ENCODE data around the gene SGMS2. TPM values are rescaled to one million over a fixed set of nuclear protein-coding genes. Genes with fewer than 3 reads are reported as not detected.

The SGMS2 gene
- total and polyA plus RNA-seq, 11 donors, result 2.6 to 117 (median 29.8) TPM

DNA sequence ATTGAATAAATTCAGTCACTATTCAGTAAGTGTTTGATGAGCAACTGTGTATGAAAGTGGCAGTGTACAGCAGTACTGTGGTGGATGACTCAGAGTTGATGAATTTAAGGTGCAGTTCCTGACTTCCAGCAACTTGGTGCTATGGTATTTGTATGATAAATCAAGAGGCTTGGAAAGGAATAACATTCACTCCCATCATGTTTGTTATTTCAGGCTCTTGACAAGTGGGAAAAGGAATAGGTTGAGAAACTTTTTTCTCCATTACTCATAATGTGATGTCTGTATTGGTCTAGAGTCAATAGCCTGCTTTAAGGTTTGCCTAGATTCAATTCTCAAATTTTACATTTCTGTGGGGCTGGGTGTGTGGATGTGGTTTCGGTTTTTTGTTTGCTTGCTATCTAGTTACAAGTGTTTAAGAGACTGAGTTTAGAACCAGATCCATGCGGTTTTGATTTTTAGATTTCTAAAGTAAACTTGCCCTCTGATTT is 71.5 kb downstream of the SGMS2 start:
- Histone ChIP-seq H3K4me1 (peaks cover 0 to 23% (median 8%) of the 10 kb centered on the region in 12 donors), H3K4me3 (no peak overlapping the region), H3K9me3 (no peaks in the 10 kb centered on the region), H3K27me3 (no peaks in the 10 kb centered on the region), H3K36me3 (peaks cover 0 to 10% (median 0%) of the 10 kb centered on the region in 9 donors), H3K27ac (peak overlapping the region in 2 of 12 donors; percentile 21 to 60)
- WGBS, 4 donors, result 81 to 92% (median 90%) methylated on average over 2 of the region's 2 CpGs
- peak in 3 of 4 donors; percentile 62 to 81 (median 71) for ATAC-seq
- TF ChIP-seq, protein P1, sequence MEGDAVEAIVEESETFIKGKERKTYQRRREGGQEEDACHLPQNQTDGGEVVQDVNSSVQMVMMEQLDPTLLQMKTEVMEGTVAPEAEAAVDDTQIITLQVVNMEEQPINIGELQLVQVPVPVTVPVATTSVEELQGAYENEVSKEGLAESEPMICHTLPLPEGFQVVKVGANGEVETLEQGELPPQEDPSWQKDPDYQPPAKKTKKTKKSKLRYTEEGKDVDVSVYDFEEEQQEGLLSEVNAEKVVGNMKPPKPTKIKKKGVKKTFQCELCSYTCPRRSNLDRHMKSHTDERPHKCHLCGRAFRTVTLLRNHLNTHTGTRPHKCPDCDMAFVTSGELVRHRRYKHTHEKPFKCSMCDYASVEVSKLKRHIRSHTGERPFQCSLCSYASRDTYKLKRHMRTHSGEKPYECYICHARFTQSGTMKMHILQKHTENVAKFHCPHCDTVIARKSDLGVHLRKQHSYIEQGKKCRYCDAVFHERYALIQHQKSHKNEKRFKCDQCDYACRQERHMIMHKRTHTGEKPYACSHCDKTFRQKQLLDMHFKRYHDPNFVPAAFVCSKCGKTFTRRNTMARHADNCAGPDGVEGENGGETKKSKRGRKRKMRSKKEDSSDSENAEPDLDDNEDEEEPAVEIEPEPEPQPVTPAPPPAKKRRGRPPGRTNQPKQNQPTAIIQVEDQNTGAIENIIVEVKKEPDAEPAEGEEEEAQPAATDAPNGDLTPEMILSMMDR (IDR thresholded peaks at IDR 0.05), result no peak
- TF ChIP-seq POLR2A (IDR thresholded peaks at IDR 0.05), result no peak
- DNase-seq, result no peak
- intact Hi-C loops (cut with DNase I), result loop anchor here in 6 of 10 donors (5.0 to 10.0 kb wide), 4 partner anchors 34 to 74 kb away; partner anchors contain the start of gene SGMS2 (in 3 of the 6)

GRCh38 chr4:107896646-107897045 is 71.9 kb downstream of the SGMS2 start:
- Histone ChIP-seq H3K27ac (peak overlapping the region in 2 of 12 donors; percentile 21 to 60), H3K9me3 (no peaks in the 10 kb centered on the region), H3K4me1 (peaks cover 0 to 25% (median 8%) of the 10 kb centered on the region in 12 donors), H3K27me3 (no peaks in the 10 kb centered on the region), H3K4me3 (no peak overlapping the region), H3K36me3 (peaks cover 0 to 10% (median 0%) of the 10 kb centered on the region in 9 donors)
- 65 to 73% (median 72%) methylated on average over 1 of the region's 1 CpG for WGBS, 4 donors
- no peak for DNase-seq
- no peak for ATAC-seq
- TF ChIP-seq, protein P1 (IDR thresholded peaks at IDR 0.05), result no peak
- no peak for TF ChIP-seq POLR2A (IDR thresholded peaks at IDR 0.05)
- intact Hi-C loops (cut with DNase I), result loop anchor here in 6 of 10 donors (5.0 to 10.0 kb wide), 4 partner anchors 34 to 74 kb away; partner anchors contain the start of gene SGMS2 (in 3 of the 6)

- no peak for DNase-seq
- TF ChIP-seq, protein P1 (IDR thresholded peaks at IDR 0.05), result no peak
- no peak for TF ChIP-seq POLR2A (IDR thresholded peaks at IDR 0.05)
- Histone ChIP-seq H3K4me3 (no peak overlapping the region), H3K36me3 (peaks cover 0 to 10% (median 0%) of the 10 kb centered on the region in 9 donors), H3K27ac (peak overlapping the region in 1 of 12 donors; percentile 60), H3K4me1 (peaks cover 0 to 29% (median 8%) of the 10 kb centered on the region in 12 donors), H3K9me3 (no peaks in the 10 kb centered on the region), H3K27me3 (no peaks in the 10 kb centered on the region)
- intact Hi-C loops (cut with DNase I), result loop anchor here in 6 of 10 donors (5.0 to 10.0 kb wide), 4 partner anchors 36 to 76 kb away; partner anchors contain the start of gene SGMS2 (in 3 of the 6)
- no peak for ATAC-seq
Observed at GRCh38 chr4:107897823-107898222, 73.1 kb downstream of the SGMS2 start.

DNA sequence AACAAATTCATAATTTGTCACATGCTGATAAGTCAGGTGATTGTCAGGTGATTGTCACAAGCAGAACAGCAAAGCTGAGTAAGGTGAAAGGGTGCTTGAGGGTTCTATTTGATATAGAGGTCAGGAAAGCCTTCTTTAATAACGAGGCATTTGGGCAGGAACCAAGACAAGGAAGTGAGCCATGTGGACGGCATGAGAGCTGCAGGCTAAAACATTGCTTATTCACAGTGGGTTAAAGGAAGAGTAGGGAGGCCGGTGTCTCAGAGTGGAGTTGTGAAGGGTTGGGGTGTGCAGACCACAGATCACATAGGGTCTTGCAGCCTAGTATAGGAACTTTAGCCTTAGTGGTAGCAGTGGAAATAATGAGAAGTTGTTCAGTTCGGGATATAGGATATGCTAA is 75.3 kb downstream of the SGMS2 start:
- no peak for TF ChIP-seq POLR2A (IDR thresholded peaks at IDR 0.05)
- TF ChIP-seq, protein P1 (IDR thresholded peaks at IDR 0.05), result no peak
- Histone ChIP-seq H3K4me3 (no peak overlapping the region), H3K9me3 (no peaks in the 10 kb centered on the region), H3K27ac (peak overlapping the region in 1 of 12 donors; percentile 66), H3K27me3 (no peaks in the 10 kb centered on the region), H3K4me1 (peaks cover 0 to 22% (median 0%) of the 10 kb centered on the region in 12 donors), H3K36me3 (peaks cover 0 to 19% (median 0%) of the 10 kb centered on the region in 9 donors)
- ATAC-seq (no peak), DNase-seq (no peak)
- 71 to 78% (median 74%) methylated on average over 4 of the region's 4 CpGs for WGBS, 4 donors
- intact Hi-C loops (cut with DNase I), result loop anchor here in 1 of 10 donors (10.0 kb wide), 1 partner anchor 75 kb away; the partner anchor contains the start of gene SGMS2
